Fibroblast of lung (primary cell): ENCODE measurements around the gene SLC23A1. TPM values are rescaled to one million over a fixed set of nuclear protein-coding genes. Genes with fewer than 3 reads are reported as not detected.

ENCODE experiments used
- DNase-seq, 2 donors: peaks; one replicate each; pipeline versions ENCODE4 v3.0.0 to v3.0.0-alpha.2; 2010; ENCODE audit warnings: low read depth in 2 of 2
- H2AFZ ChIP-seq: 2 replicates; pipeline ENCODE4 v1.5.1; 2012; ENCODE audit warnings: low read length, control low read depth, inconsistent platforms
- H3K27ac ChIP-seq: 2 replicates; pipeline ENCODE4 v1.5.1; 2011; ENCODE audit warnings: low read length, control low read depth; ENCODE audit not compliant: insufficient read depth
- H3K27me3 ChIP-seq: 2 replicates; pipeline ENCODE4 v1.5.1; 2011; ENCODE audit warnings: mild to moderate bottlenecking, low read length; ENCODE audit not compliant: control insufficient read depth, insufficient read depth
- H3K36me3 ChIP-seq: 2 replicates; pipeline ENCODE4 v1.5.1; 2011; ENCODE audit warnings: low read length; ENCODE audit not compliant: control insufficient read depth, insufficient read depth
- H3K4me1 ChIP-seq: 2 replicates; pipeline ENCODE4 v1.5.1; 2011; ENCODE audit warnings: low read length; ENCODE audit not compliant: control insufficient read depth, insufficient read depth; ENCODE audit errors: extremely low read depth
- H3K4me2 ChIP-seq: 2 replicates; pipeline ENCODE4 v1.5.1; 2011; ENCODE audit warnings: low read length, control low read depth; ENCODE audit not compliant: insufficient read depth; ENCODE audit errors: extremely low read depth
- H3K4me3 ChIP-seq, 4 experiments: fragments of 200-600 bp in 1 of 4; sonication (generic) in 1 of 4; replicated peaks in 1 of 4; 2 replicates each; pipeline ENCODE4 v1.5.1; 2011 to 2016; ENCODE audit warnings: low read length in 4 of 4, low read depth in 3 of 4, mild to moderate bottlenecking in 3 of 4, control low read depth in 2 of 4, inconsistent platforms in 1 of 4, mixed read lengths in 1 of 4; ENCODE audit not compliant: insufficient read depth in 1 of 4; ENCODE audit errors: control extremely low read depth in 1 of 4
- H3K79me2 ChIP-seq: 2 replicates; pipeline ENCODE4 v1.5.1; 2012; ENCODE audit warnings: mild to moderate bottlenecking, low read length, inconsistent platforms; ENCODE audit not compliant: control insufficient read depth, insufficient read depth
- H3K9ac ChIP-seq: 2 replicates; pipeline ENCODE4 v1.5.1; 2011; ENCODE audit warnings: mild to moderate bottlenecking, low read length, control low read depth; ENCODE audit not compliant: insufficient read depth
- H3K9me3 ChIP-seq: 2 replicates; pipeline ENCODE4 v1.5.1; 2012; ENCODE audit warnings: low read depth, low read length; ENCODE audit not compliant: control insufficient read depth, insufficient read depth
- H4K20me1 ChIP-seq: 2 replicates; pipeline ENCODE4 v1.5.1; 2011; ENCODE audit warnings: low read length; ENCODE audit not compliant: control insufficient read depth, insufficient read depth; ENCODE audit errors: extremely low read depth
- CTCF ChIP-seq, 2 donors: IDR thresholded peaks in 1 of 2; conservative IDR thresholded peaks in 1 of 2; 1 replicate in 1 of 2; 2 replicates in 1 of 2; pipeline ENCODE4 v1.5.1; 2011 to 2012; ENCODE audit warnings: low read length in 2 of 2, control low read depth in 1 of 2, inconsistent platforms in 1 of 2, low read depth in 1 of 2, mild to moderate bottlenecking in 1 of 2
- EZH2 ChIP-seq: IDR thresholded peaks from 2 replicates; pipeline ENCODE4 v1.5.1; 2012; ENCODE audit warnings: low read length, control low read depth, mild to moderate bottlenecking; ENCODE audit errors: missing control alignments
- polyA plus RNA-seq, 2 donors: library from polyadenylated mRNA; depleted of rRNA in 1 of 2; stranded (reverse) in 1 of 2; unstranded in 1 of 2; fragments of >200 nt; gene quantifications; 2 replicates each; pipeline ENCODE4 v1.2.1, GENCODE V29; 2011 to 2012; ENCODE audit warnings: missing spikeins in 1 of 2
- total RNA-seq: library from RNA; depleted of rRNA; stranded (reverse); fragments of >200 nt; gene quantifications from 2 replicates; pipeline ENCODE4 v1.2.1, GENCODE V29; 2014

Gene SLC23A1
- total and polyA plus RNA-seq, 2 donors (not counting 1 experiment from before 2014, with no cell fraction given): not detected

DNA sequence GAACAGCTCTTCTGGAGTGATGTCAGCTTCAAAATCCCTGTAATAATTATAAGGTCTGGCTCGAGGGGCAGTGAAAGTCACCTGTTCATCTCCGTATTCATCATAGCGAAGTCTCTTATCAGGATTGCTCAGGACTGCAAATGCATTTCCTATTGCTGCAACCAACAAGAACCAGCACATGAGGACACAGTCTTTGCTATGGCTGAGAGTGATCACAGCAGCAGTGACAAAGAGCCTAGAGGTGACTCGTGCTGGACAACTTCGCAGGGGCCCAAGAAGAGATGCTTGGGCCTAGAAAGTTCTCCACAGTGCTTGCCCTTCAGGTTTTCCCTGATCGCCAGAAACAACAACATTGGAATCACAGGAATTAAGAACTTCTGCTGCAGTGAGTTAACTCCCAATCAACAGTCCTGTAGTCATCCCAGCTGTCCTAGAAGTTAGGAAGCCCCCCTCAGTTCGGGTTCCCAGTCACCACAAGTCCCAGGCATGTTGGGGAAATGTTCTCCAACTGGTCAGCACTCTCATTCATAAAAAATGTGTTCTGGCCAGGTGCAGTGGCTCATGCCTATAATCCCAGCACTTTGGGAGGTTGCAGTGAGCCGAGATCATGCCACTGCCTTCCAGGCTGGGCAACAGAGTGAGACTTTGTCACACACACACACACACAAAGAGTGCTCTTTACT, 43.2 kb upstream of the SLC23A1 start:
- H2AFZ ChIP-seq: no peak overlapping the region
- H3K27ac ChIP-seq: peak overlapping the region; percentile 34
- H3K4me1 ChIP-seq: peaks cover 7% of the 10 kb centered on the region
- no peaks in the 10 kb centered on the region for H3K79me2 ChIP-seq
- TF ChIP-seq EZH2: no peak
- no peak for TF ChIP-seq CTCF (conservative IDR thresholded peaks at IDR 0.05 in 1 of 2, IDR thresholded peaks at IDR 0.05 in 1 of 2; ENCODE audit: low read depth in 1 of 2, low read length in 2 of 2)
- DNase-seq: peak; percentile 31 to 84
- H3K4me3 ChIP-seq: no peak overlapping the region
- H3K4me2 ChIP-seq: peak overlapping the region; percentile 35
- no peak overlapping the region for H3K9ac ChIP-seq
- H4K20me1 ChIP-seq: no peaks in the 10 kb centered on the region
- H3K36me3 ChIP-seq: no peaks in the 10 kb centered on the region
- no peaks in the 10 kb centered on the region for H3K9me3 ChIP-seq
- no peaks in the 10 kb centered on the region for H3K27me3 ChIP-seq

GRCh38 chr5:139425497-139425896, 42.4 kb upstream of the SLC23A1 start:
- Histone ChIP-seq H3K4me2 (no peak overlapping the region), H2AFZ (no peak overlapping the region), H3K36me3 (no peaks in the 10 kb centered on the region), H3K27me3 (no peaks in the 10 kb centered on the region), H3K4me1 (peaks cover 7% of the 10 kb centered on the region), H3K4me3 (no peak overlapping the region), H3K9ac (no peak overlapping the region), H3K27ac (no peak overlapping the region), H3K9me3 (no peaks in the 10 kb centered on the region), H3K79me2 (no peaks in the 10 kb centered on the region), H4K20me1 (no peaks in the 10 kb centered on the region)
- DNase-seq: no peak
- TF ChIP-seq CTCF (conservative IDR thresholded peaks at IDR 0.05 in 1 of 2, IDR thresholded peaks at IDR 0.05 in 1 of 2; ENCODE audit: low read depth in 1 of 2, low read length in 2 of 2) (no peak), EZH2 (no peak)

DNA sequence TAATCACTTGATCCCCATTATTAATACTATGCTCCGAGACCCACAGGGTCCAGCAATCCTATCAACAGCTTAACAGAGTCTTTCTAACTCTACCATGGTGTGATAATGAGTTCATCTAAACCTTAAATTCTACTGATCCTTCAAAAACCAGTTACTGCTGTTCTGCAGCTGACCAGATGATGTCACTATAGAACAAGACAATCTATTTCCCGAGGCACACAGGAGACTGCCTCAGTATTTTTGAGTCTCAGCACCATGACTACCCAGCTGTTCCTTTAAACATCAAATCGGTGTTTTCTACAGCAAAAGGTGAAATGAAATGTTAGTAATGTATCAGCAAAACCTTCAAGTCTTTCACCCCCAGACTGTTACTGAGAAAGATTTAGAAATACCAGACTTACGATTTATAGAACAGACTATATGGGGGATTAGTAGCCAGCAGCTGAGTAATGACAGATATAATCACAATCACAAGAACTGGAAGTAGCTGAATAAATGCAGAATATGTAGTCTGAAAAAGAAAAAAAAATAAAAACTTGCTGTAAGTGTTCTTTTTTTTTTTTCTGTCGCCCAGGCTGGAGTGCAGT, 39.3 kb upstream of the SLC23A1 start:
- TF ChIP-seq CTCF (conservative IDR thresholded peaks at IDR 0.05 in 1 of 2, IDR thresholded peaks at IDR 0.05 in 1 of 2; ENCODE audit: low read depth in 1 of 2, low read length in 2 of 2) (peak; percentile 84 to 93), EZH2 (no peak)
- H3K4me3 ChIP-seq: no peak overlapping the region
- no peaks in the 10 kb centered on the region for H3K27me3 ChIP-seq
- peaks cover 7% of the 10 kb centered on the region for H3K4me1 ChIP-seq
- H3K27ac ChIP-seq: no peak overlapping the region
- H4K20me1 ChIP-seq: no peaks in the 10 kb centered on the region
- no peak overlapping the region for H3K4me2 ChIP-seq
- H3K36me3 ChIP-seq: no peaks in the 10 kb centered on the region
- H3K9ac ChIP-seq: no peak overlapping the region
- no peak overlapping the region for H2AFZ ChIP-seq
- DNase-seq: peak; percentile 61 to 80
- no peaks in the 10 kb centered on the region for H3K79me2 ChIP-seq
- H3K9me3 ChIP-seq: no peaks in the 10 kb centered on the region
